NCI-H446 (cell line): ENCODE data around the gene NF1.
"Not testable (repeated sequence)": the region's sequence is repeated elsewhere in the genome, so short reads cannot be mapped to it uniquely, and the experiment has no call there.

Source experiments
- DNase-seq, 2 experiments: peaks; one replicate each; lab custom pipeline; 2025; lab: John Stamatoyannopoulos, UW

NF1 gene

GRCh38 chr17:31254654-31255053 lies 159.9 kb downstream of the NF1 start:
- DNase-seq, result no peak

DNA sequence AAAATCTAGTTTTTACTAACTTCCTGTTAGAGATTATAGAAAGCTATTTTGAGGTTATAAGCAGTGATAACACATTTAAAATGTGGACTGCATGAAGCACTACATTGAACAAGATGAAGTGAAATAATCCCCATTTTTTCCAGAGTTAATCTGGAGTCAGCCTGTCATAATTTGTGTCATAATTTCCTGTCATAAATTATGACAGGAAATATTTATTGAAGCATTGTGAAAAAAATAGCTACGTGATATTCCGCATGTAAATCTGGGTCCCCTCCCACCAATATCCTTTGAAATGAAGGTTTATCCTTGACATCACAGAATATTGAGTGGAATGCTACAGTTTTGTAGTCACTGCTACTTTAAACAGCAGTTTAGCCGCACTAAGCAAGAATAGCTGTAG lies 162.2 kb downstream of the NF1 start:
- no peak for DNase-seq

DNA sequence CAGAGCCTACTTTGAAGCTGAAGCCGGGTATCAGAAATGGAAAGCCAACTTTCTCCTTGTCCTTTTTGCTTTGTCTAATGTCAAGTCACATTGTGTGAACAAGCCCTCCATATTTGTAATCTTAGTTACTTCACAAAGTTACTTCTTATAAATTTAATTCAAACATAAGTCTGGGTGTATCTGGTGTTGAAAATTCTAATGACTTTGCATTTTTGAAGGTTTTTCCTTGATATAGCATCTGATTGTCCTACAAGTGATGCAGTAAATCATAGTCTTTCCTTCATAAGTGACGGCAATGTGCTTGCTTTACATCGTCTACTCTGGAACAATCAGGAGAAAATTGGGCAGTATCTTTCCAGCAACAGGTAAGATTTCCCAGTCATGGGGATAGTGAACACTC lies 165.4 kb downstream of the NF1 start:
- no peak for DNase-seq

GRCh38 chr17:31261601-31262000 lies 166.8 kb downstream of the NF1 start:
- DNase-seq, result no peak

DNA sequence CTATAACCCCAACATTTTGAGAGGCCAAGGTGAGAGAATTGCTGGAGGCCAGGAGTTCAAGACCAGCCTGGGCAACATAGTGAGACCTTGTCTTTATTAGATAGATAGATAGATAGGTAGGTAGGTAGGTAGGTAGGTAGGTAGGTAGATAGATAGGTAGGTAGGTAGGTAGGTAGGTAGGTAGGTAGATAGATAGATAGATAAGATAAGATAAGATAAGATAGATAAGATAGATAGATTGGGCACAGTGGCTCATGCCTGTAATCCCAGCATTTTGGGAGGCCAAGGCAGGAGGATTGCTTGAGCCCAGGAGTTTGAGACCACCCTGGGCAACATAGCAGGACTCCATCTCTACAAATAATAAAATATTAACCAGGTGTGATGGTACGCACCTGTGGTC lies 168.1 kb downstream of the NF1 start:
- DNase-seq, result not testable (repeated sequence)

- DNase-seq, result no peak
These were observed 171.3 kb downstream of the NF1 start for GRCh38 chr17:31266042-31266441.

DNA sequence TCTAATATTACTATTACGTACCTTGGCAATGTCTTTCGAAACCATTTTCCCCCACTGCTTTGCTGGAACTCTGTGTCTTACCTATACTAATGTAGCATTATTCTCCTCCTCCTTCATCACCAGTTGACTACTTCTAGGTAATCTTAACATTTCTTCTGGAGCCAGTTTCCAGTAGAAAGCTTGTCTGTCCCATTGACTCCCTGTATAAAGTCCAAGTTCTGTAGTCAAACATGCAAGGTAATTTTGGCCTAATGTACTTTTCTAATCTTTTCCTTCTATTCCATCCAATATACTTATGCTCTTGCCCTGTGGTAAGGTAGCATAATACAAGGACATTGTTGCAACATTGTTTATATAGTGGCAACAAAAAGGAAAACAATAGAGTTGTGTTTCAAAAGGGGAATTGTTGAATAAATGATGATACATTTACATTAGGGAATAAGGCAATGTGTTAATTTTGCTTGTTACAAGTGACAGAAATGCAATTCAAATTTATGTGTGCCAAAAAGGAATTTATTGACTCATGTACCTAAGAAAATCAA lies 174.3 kb downstream of the NF1 start:
- DNase-seq, result no peak

DNA sequence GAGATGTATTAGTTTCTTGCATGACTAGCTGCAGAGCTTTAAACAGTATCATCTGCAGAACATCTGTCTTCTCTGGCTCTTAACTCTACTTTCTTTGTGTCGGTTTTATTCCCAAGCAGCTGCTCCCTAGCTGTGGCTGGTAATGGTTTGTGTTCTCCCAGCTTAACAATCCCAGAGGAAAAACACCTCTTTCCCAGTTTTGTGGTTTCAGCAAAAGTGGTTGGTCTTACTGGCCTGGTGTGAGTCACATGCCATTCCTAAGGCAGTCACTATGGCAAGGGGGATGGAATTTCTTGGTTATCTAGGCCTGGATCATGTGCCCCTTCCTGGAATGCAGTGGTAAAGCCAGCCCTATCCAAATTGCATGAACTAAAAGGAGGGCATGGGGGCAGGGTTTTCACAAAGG lies 174.8 kb downstream of the NF1 start:
- DNase-seq, result no peak

GRCh38 chr17:31272236-31272635 lies 177.5 kb downstream of the NF1 start:
- no peak for DNase-seq

GRCh38 chr17:31272803-31273202 lies 178.0 kb downstream of the NF1 start:
- no peak for DNase-seq

GRCh38 chr17:31273516-31273915 lies 178.7 kb downstream of the NF1 start:
- DNase-seq, result no peak

DNA sequence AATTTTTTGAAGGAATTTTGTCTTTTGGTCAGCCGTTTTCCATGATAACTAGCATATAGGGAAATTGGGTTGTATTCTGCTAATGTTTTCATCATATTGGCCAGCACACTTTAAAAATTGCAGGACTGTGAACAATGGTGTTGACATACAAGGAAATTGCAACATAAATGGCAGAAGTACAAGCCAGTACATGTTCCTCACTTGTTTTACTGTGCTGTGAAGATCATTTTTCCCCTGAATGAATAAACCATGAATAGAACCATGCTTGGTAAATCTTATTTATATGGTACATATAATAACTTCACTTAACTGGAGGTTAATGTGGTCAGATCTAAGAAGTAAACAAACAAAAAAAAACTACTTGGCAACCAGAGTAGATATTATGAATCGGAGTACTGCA lies 179.5 kb downstream of the NF1 start:
- DNase-seq, result no peak

GRCh38 chr17:31275116-31275515 lies 180.3 kb downstream of the NF1 start:
- no peak for DNase-seq

- DNase-seq, result no peak
These were observed 184.6 kb downstream of the NF1 start for GRCh38 chr17:31279401-31279800.

- no peak for DNase-seq
These were observed 186.3 kb downstream of the NF1 start for GRCh38 chr17:31281061-31281460.

DNA sequence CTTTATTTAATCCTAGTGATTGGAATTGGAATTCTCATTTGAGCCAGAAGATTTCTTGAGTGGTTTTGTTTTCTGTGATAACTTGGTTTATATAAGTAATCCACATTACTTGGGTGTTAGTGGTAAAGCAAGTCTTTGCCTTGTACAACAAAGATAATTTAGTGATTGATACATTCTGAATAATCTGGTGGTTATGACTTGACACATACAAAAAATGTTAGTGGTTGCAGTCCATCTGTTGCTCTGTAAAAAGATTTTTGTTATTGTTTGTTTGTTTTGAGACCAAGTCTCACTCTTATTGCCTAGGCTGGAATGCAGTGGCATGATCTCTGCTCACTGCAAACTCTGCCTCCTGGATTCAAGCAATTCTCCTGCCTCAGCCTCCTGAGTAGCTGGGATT lies 189.1 kb downstream of the NF1 start:
- no peak for DNase-seq

DNA sequence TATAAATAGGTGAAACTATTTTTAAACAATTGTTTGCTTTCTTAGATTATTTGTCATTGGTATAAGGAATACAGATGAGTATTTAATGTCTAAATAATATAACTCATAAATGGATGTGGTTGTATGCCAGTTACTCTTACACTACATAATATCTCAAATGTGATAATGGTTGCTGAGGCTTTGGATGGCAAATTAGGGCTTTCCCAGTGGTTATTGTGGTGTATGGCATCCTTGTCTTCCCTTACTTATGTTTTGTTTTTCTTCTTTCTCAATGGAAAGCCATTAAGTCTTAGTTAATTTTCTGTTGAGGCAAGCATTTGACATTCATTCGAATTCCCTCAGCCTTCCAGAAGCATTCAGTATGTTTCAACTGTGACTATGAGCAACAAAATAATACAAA lies 191.8 kb downstream of the NF1 start:
- no peak for DNase-seq

- DNase-seq, result not testable (repeated sequence)
These were observed 193.2 kb downstream of the NF1 start for GRCh38 chr17:31287932-31288331.

DNA sequence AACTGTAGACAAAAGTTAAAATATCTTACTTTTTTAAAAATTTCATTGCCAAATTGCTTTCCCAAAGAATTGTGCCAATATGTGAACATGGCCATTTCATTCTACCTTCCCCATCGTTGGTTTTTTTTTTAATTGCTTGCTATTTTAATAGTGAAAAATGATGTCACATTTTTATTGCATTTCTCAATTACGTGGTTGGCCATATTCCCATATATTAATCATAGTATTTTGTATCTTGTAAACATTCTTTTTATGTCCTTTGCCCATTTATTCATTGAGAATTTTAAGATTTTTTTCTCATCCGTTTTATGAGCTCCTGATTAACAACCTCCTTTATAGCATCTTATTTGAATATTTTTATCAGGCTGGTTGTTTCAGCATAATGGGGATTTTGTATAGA lies 195.0 kb downstream of the NF1 start:
- DNase-seq, result no peak

DNA sequence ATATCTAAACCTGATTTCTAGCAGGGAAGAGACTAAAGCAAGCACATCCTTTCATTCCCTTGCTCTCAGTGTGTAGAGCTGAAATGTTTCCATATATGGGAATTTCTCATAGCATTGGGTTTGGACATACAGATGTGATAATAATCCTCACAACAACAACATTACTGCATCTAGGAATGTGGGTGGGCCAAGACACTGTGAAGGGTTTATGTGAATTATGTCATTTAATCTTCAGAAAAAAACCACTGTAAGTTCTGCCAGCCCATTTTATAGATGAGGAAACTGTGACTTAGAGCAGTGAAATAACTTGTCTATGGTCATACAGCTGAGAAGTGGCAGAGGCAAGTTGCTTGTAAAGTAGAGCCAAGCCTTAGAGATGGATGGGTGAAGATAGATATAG lies 197.0 kb downstream of the NF1 start:
- no peak for DNase-seq

GRCh38 chr17:31293581-31293980 lies 198.8 kb downstream of the NF1 start:
- no peak for DNase-seq

DNA sequence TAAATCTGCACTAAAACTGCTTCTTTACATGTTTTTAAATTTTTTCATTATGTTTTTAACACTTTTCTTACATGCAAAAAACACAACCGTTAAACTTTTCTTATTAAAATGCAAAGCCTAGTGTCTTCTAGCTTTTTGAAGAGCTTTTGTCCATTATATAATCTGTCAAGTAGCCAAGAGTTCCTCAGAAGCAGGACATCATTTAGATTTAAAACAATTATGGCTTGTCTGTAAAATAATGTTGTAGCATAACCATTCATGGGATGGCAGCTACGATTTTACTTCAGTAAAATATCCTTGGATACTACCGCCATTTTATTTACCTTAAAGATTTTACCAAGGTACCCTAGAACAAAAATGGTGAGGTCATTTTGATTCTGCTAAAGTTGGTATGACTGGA lies 199.5 kb downstream of the NF1 start:
- no peak for DNase-seq

DNA sequence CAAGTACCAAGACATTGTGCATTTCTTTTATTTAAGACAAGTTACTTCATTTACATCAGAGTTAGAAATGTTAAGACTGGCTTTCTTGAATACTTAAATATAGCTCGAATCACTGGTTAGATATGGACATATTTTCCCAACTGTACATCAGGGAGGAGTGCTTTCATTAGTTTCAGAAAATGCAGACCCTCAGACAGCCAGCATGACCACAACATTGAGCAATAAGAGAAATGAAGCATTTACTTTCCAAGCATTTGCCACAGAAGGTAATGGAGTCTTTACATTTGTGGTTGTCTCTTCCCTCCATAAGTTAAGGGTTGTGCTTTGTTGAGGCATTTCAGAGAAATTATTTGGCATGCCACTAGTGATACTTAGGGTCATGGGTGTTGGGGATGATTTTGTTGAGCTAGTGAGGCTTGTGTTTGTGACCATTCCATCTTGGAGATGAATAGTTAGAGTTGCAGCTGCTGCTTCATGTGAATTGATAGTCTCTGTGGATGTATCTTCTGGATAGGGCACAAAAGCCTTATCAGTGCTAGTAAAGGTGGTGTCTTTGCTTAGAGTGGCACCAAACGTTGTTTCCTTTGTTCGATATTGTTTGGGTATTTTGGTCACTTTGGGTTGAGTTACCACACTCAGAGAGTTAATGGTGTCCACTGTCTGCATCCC lies 200.2 kb downstream of the NF1 start:
- no peak for DNase-seq

- DNase-seq, result no peak
These were observed 200.7 kb downstream of the NF1 start for GRCh38 chr17:31295489-31295871.
